Lower lobe of right lung (tissue), 2 donors: ENCODE data around the gene CD58. TPM values are rescaled to one million over a fixed set of nuclear protein-coding genes. Genes with fewer than 3 reads are reported as not detected.

Experiments used
- ATAC-seq, 2 donors: fragments of 200-7000 bp; cut with Tn5 transposase; one replicate each; pipeline ENCODE4 v1.9.1; 2020 to 2022; ENCODE audit warnings: mild to moderate bottlenecking in 2 of 2, moderate library complexity in 2 of 2
- DNase-seq: peaks from one replicate; pipeline ENCODE4 v3.0.0-alpha.2; 2020
- H3K27ac ChIP-seq: fragments of 200-600 bp; one replicate; pipeline ENCODE4 v1.8.0; 2022
- H3K27me3 ChIP-seq: fragments of 200-600 bp; one replicate; pipeline ENCODE4 v1.8.0; 2022; ENCODE audit warnings: low read depth
- H3K36me3 ChIP-seq: fragments of 200-600 bp; one replicate; pipeline ENCODE4 v1.8.0; 2022; ENCODE audit warnings: mild to moderate bottlenecking
- H3K4me1 ChIP-seq: fragments of 200-600 bp; one replicate; pipeline ENCODE4 v1.8.0; 2022
- H3K4me3 ChIP-seq: fragments of 200-600 bp; one replicate; pipeline ENCODE4 v1.8.0; 2022; ENCODE audit warnings: mild to moderate bottlenecking
- H3K9me3 ChIP-seq: fragments of 200-600 bp; one replicate; pipeline ENCODE4 v1.8.0; 2022
- CTCF ChIP-seq: fragments of 200-600 bp; IDR thresholded peaks from one replicate; pipeline ENCODE4 v1.8.0; 2022; ENCODE audit warnings: antibody characterized with exemption, mild to moderate bottlenecking
- intact Hi-C: fragments of 100-400 bp; cut with DNase I; formaldehyde crosslinking; loops from one replicate; pipeline ENCODE4 v1.11.0; 2022
- total RNA-seq: library from RNA; stranded (reverse); fragmentation: NEBNext Ultra II Directional; extraction: Animal tissue kit (Norgen Biotek cat#: 25700); gene quantifications from one replicate; pipeline ENCODE4 v1.2.1, GENCODE V29; 2021
- donor health status: DM: no; HTN: yes; CAD: no; lungs with severe emphysema.

The CD58 gene
- total RNA-seq, 1 donor from 2014 or later = 39.5 TPM

GRCh38 chr1:116493036-116493435 lies 77.8 kb downstream of the CD58 start:
- no peak overlapping the region for H3K4me3 ChIP-seq
- TF ChIP-seq CTCF = no peak
- intact Hi-C loops = no loop called here
- H3K27me3 ChIP-seq = no peaks in the 10 kb centered on the region
- no peaks in the 10 kb centered on the region for H3K9me3 ChIP-seq
- no peak overlapping the region for H3K27ac ChIP-seq
- DNase-seq (no peak), ATAC-seq (no peak)
- peaks cover 35% of the 10 kb centered on the region for H3K4me1 ChIP-seq
- H3K36me3 ChIP-seq = no peaks in the 10 kb centered on the region

- Histone ChIP-seq H3K27me3 (no peaks in the 10 kb centered on the region), H3K27ac (no peak overlapping the region), H3K9me3 (no peaks in the 10 kb centered on the region), H3K4me3 (no peak overlapping the region), H3K36me3 (no peaks in the 10 kb centered on the region), H3K4me1 (peaks cover 29% of the 10 kb centered on the region)
- intact Hi-C loops = no loop called here
- ATAC-seq (no peak), DNase-seq (no peak)
- TF ChIP-seq CTCF = no peak
Observed at GRCh38 chr1:116492358-116492811, 78.4 kb downstream of the CD58 start.

- Histone ChIP-seq H3K4me1 (peaks cover 23% of the 10 kb centered on the region), H3K4me3 (no peak overlapping the region), H3K27me3 (no peaks in the 10 kb centered on the region), H3K36me3 (no peaks in the 10 kb centered on the region), H3K9me3 (no peaks in the 10 kb centered on the region), H3K27ac (no peak overlapping the region)
- no peak for DNase-seq
- no peak for ATAC-seq
- intact Hi-C loops = no loop called here
- TF ChIP-seq CTCF = no peak
Observed at GRCh38 chr1:116491700-116492357, 79.0 kb downstream of the CD58 start.

- H3K36me3 ChIP-seq = no peaks in the 10 kb centered on the region
- ATAC-seq (no peak), DNase-seq (no peak)
- TF ChIP-seq CTCF = no peak
- H3K9me3 ChIP-seq = no peaks in the 10 kb centered on the region
- intact Hi-C loops = no loop called here
- peaks cover 12% of the 10 kb centered on the region for H3K4me1 ChIP-seq
- H3K27me3 ChIP-seq = no peaks in the 10 kb centered on the region
- H3K4me3 ChIP-seq = no peak overlapping the region
- H3K27ac ChIP-seq = no peak overlapping the region
Observed at GRCh38 chr1:116490588-116490987, 80.2 kb downstream of the CD58 start.

- ATAC-seq (no peak), DNase-seq (no peak)
- TF ChIP-seq CTCF = no peak
- Histone ChIP-seq H3K27me3 (no peaks in the 10 kb centered on the region), H3K9me3 (no peaks in the 10 kb centered on the region), H3K4me3 (no peak overlapping the region), H3K27ac (no peak overlapping the region), H3K4me1 (peaks cover 11% of the 10 kb centered on the region), H3K36me3 (no peaks in the 10 kb centered on the region)
- intact Hi-C loops = loop anchor here (10.0 kb wide), 1 partner anchor 344 kb away; no protein-coding TSS in a partner anchor
Observed at GRCh38 chr1:116489231-116489697, 81.6 kb downstream of the CD58 start.
